HepG2 (cell line): ENCODE data around the gene UBXN2A.

Experiments
- CBX5 ChIP-seq: sonication (generic); formaldehyde crosslinking; IDR thresholded peaks from 2 replicates; pipeline ENCODE4 v1.4.0; 2020; ENCODE audit warnings: missing genetic modification reagents, borderline replicate concordance
- CREB1 ChIP-seq, 2 experiments: fragments of 450-650 bp in 1 of 2; IDR thresholded peaks; 2 replicates each; pipeline ENCODE4 v1.6.1; 2016 to 2017; ENCODE audit warnings: control low read depth in 1 of 2, mild to moderate bottlenecking in 1 of 2, missing compliant biosample characterization in 1 of 2, missing genetic modification characterization in 1 of 2
- NAIF1 ChIP-seq: sonication (generic); formaldehyde crosslinking; IDR thresholded peaks from 2 replicates; pipeline ENCODE4 v1.5.0; 2020; ENCODE audit warnings: mild to moderate bottlenecking, missing genetic modification reagents, borderline replicate concordance
- NR2C2 ChIP-seq: sonication (generic); formaldehyde crosslinking; IDR thresholded peaks from 2 replicates; pipeline ENCODE4 v1.4.0; 2020; ENCODE audit warnings: missing genetic modification reagents, mild to moderate bottlenecking, moderate library complexity, borderline replicate concordance
- POLR2AphosphoS5 ChIP-seq: IDR thresholded peaks from 2 replicates; pipeline ENCODE4 v1.6.1; 2012; ENCODE audit warnings: low read depth, low read length
- SMAD9 ChIP-seq: sonication (generic); formaldehyde crosslinking; IDR thresholded peaks from 2 replicates; pipeline ENCODE4 v1.5.1; 2020; ENCODE audit warnings: mild to moderate bottlenecking, missing genetic modification reagents
- SP140L ChIP-seq: sonication (generic); formaldehyde crosslinking; IDR thresholded peaks from 2 replicates; pipeline ENCODE4 v1.4.0; 2020; ENCODE audit warnings: missing genetic modification reagents, borderline replicate concordance
- TRIM24 ChIP-seq: sonication (generic); formaldehyde crosslinking; IDR thresholded peaks from 2 replicates; pipeline ENCODE4 v1.8.0; 2022; ENCODE audit warnings: mild to moderate bottlenecking, missing genetic modification reagents
- ZNF280B ChIP-seq: sonication (generic); formaldehyde crosslinking; IDR thresholded peaks from 2 replicates; pipeline ENCODE4 v1.5.0; 2020; ENCODE audit warnings: missing genetic modification reagents, mild to moderate bottlenecking, borderline replicate concordance
- ZNF292 ChIP-seq: sonication (generic); formaldehyde crosslinking; IDR thresholded peaks from 2 replicates; pipeline ENCODE4 v1.8.1; 2022; ENCODE audit warnings: mild to moderate bottlenecking, low read depth, missing genetic modification reagents, borderline replicate concordance
- TF ChIP-seq, protein P1 (sequence below): sonication (generic); formaldehyde crosslinking; IDR thresholded peaks from 2 replicates; pipeline ENCODE4 v1.4.0; 2020; ENCODE audit warnings: missing genetic modification reagents, borderline replicate concordance
- TF ChIP-seq, protein P2 (sequence below): sonication (generic); formaldehyde crosslinking; IDR thresholded peaks from 2 replicates; pipeline ENCODE4 v1.4.0; 2020; ENCODE audit warnings: missing genetic modification reagents

GRCh38 chr2:23939987-23940717, at the start of gene UBXN2A:
- TF ChIP-seq, protein P1, sequence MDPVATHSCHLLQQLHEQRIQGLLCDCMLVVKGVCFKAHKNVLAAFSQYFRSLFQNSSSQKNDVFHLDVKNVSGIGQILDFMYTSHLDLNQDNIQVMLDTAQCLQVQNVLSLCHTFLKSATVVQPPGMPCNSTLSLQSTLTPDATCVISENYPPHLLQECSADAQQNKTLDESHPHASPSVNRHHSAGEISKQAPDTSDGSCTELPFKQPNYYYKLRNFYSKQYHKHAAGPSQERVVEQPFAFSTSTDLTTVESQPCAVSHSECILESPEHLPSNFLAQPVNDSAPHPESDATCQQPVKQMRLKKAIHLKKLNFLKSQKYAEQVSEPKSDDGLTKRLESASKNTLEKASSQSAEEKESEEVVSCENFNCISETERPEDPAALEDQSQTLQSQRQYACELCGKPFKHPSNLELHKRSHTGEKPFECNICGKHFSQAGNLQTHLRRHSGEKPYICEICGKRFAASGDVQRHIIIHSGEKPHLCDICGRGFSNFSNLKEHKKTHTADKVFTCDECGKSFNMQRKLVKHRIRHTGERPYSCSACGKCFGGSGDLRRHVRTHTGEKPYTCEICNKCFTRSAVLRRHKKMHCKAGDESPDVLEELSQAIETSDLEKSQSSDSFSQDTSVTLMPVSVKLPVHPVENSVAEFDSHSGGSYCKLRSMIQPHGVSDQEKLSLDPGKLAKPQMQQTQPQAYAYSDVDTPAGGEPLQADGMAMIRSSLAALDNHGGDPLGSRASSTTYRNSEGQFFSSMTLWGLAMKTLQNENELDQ, result no peak
- TF ChIP-seq CREB1 (IDR thresholded peaks at IDR 0.05) (no peak), CREB1 (CRISPR knock-in tag; IDR thresholded peaks at IDR 0.05) (no peak), TRIM24 (no peak), ZNF280B (CRISPR knock-in tag) (no peak), NR2C2 (CRISPR knock-in tag) (peak; percentile 45; the same call in 1 of the 2 replicates), ZNF292 (0 out of 2 replicates have a peak, but pooled peaks have one; percentile 11), POLR2AphosphoS5 (peak; percentile 86), CBX5 (CRISPR knock-in tag) (no peak), SMAD9 (CRISPR knock-in tag) (no peak), SP140L (CRISPR knock-in tag) (no peak), NAIF1 (CRISPR knock-in tag) (no peak)
- TF ChIP-seq, protein P2, sequence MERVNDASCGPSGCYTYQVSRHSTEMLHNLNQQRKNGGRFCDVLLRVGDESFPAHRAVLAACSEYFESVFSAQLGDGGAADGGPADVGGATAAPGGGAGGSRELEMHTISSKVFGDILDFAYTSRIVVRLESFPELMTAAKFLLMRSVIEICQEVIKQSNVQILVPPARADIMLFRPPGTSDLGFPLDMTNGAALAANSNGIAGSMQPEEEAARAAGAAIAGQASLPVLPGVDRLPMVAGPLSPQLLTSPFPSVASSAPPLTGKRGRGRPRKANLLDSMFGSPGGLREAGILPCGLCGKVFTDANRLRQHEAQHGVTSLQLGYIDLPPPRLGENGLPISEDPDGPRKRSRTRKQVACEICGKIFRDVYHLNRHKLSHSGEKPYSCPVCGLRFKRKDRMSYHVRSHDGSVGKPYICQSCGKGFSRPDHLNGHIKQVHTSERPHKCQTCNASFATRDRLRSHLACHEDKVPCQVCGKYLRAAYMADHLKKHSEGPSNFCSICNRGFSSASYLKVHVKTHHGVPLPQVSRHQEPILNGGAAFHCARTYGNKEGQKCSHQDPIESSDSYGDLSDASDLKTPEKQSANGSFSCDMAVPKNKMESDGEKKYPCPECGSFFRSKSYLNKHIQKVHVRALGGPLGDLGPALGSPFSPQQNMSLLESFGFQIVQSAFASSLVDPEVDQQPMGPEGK (CRISPR knock-in tag), result no peak; the same call in 1 of the 2 replicates
